ENCODE data around the gene TMEM45A. TPM values are rescaled to one million over a fixed set of nuclear protein-coding genes. Genes with fewer than 3 reads are reported as not detected.
A peak's percentile ranks its signal among the peaks of the same experiment; 100 is the strongest.

The TMEM45A gene
- total RNA-seq, 4 donors from 2014 or later = 6.8 to 36.7 (median 26.1) TPM

- DNase-seq (ENCODE audit: low spot score) (no peak), ATAC-seq (ENCODE audit: low FRiP score) (no peak)
- TF ChIP-seq, protein P1, sequence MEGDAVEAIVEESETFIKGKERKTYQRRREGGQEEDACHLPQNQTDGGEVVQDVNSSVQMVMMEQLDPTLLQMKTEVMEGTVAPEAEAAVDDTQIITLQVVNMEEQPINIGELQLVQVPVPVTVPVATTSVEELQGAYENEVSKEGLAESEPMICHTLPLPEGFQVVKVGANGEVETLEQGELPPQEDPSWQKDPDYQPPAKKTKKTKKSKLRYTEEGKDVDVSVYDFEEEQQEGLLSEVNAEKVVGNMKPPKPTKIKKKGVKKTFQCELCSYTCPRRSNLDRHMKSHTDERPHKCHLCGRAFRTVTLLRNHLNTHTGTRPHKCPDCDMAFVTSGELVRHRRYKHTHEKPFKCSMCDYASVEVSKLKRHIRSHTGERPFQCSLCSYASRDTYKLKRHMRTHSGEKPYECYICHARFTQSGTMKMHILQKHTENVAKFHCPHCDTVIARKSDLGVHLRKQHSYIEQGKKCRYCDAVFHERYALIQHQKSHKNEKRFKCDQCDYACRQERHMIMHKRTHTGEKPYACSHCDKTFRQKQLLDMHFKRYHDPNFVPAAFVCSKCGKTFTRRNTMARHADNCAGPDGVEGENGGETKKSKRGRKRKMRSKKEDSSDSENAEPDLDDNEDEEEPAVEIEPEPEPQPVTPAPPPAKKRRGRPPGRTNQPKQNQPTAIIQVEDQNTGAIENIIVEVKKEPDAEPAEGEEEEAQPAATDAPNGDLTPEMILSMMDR (IDR thresholded peaks at IDR 0.05) = no peak
Observed at GRCh38 chr3:100600181-100601042, 108.0 kb downstream of the TMEM45A start.

DNA sequence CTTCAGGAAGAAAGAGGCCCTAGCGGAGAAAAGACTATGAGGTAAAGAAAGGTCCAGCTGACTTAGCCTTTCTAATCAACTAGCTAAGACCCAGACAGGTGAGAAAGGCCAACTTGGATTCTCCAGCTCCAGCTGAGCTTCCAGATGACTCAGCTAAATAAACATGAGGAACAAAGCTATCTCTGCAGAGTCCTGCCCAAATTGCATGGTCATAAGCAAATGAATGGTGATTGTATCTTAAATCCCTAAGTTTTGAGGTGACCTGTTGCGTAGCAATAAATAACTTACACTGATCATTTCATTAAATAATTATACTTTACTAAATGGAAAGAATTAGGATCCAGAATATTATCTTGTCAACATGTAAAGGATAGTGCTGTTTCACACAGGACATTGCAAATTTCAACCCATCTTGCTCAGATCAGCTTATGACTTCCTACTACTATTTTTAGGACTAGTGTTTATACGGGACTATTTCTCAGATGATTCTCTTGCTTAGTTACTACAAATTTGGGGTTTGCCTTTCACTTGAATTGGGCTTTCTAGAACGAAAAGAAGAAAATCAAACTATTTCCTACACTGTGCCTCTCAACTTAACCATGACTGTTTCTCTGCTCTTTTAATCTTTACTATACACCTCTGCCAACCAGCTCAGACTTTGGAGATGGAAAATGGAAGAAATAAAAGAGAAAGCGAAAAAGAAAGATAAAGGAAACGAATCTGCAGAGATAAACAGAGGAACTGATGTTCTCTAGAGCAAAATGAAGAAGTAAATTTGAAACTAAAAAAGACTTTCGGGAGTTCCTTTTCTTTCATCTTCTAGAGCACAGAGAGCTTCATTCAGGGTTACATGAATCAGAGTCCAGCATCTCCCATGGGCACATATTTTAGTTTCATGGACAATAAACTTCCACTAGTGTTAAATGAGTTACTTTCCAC lies 110.4 kb downstream of the TMEM45A start:
- DNase-seq (ENCODE audit: low spot score) (no peak), ATAC-seq (ENCODE audit: low FRiP score) (peak; percentile 14)
- TF ChIP-seq, protein P1 (IDR thresholded peaks at IDR 0.05) = no peak

GRCh38 chr3:100603469-100603868 lies 111.0 kb downstream of the TMEM45A start:
- DNase-seq (ENCODE audit: low spot score) (no peak), ATAC-seq (ENCODE audit: low FRiP score) (peak; percentile 83)
- TF ChIP-seq, protein P1 (IDR thresholded peaks at IDR 0.05) = no peak

GRCh38 chr3:100605358-100605757 lies 112.9 kb downstream of the TMEM45A start:
- ATAC-seq (ENCODE audit: low FRiP score) (no peak), DNase-seq (ENCODE audit: low spot score) (no peak)
- TF ChIP-seq, protein P1 (IDR thresholded peaks at IDR 0.05) = no peak

DNA sequence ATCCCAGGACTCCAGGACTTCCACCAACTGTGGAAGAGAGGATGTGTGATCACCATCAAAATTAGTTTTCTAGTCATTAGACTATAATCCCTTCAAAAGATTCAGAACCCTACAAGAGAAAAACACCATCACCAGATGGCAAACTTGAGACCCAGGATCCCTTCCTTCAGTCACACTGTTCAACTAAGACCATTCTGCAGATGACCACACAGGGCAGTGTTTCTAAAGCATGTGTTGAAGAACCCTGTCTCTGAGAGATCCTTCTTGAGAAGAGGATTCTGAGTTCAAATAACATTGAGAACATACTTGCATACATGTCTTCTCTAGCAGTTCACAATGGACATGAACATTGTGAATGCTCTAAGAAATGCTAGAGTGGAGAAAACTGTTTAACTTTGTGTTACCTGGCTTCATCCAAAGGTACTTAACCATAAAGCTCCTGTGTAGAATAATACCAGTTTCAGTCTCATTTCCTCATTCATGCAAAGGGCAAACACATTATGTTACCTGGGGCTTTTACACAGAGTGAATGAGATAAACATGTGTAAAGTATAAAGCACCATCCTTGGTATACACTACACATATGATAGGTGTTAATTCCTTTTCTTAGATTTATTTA lies 114.6 kb downstream of the TMEM45A start:
- TF ChIP-seq, protein P1 (IDR thresholded peaks at IDR 0.05) = no peak
- no peak for ATAC-seq (ENCODE audit: low FRiP score)

DNA sequence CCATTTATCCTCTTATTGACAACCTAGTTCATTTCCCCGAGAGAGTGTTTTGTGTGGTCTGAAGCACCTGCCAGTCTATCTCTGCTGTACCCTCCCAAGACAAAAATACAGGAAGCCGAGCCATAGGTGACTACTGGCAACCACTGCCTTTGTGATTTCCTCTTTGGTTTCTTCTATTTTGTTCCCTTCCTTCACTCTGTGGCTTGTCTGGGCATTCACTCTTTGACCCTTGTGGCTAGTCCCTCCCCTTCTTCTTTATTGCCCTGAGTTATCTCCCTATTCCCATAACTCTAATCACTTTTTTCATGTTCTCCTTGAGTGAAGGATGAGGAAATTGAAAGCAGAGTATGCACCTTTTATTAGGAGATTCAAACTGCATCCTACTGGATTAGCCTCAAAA lies 116.9 kb downstream of the TMEM45A start, which contains the start of gene ADGRG7:
ADGRG7 (plus strand) TSS at position 297 of the 400 bp plus-strand sequence. CDS start 256 bp downstream, outside the sequence.
- TF ChIP-seq, protein P1 (IDR thresholded peaks at IDR 0.05) = no peak
- ATAC-seq (ENCODE audit: low FRiP score) = no peak
- DNase-seq (ENCODE audit: low spot score) = no peak

More for the DNA sequence above, 114.6 kb downstream of the TMEM45A start:
- DNase-seq (ENCODE audit: low spot score) = no peak

Measured in omental fat pad (tissue), 4 donors.